Fibroblast of lung (primary cell): Measurements from ENCODE around the gene FZD10. TPM values are rescaled to one million over a fixed set of nuclear protein-coding genes. Genes with fewer than 3 reads are reported as not detected.

ENCODE experiments used
- DNase-seq, 2 donors: peaks; one replicate each; pipeline versions ENCODE4 v3.0.0 to v3.0.0-alpha.2; 2010; ENCODE audit warnings: low read depth in 2 of 2
- H2AFZ ChIP-seq: 2 replicates; pipeline ENCODE4 v1.5.1; 2012; ENCODE audit warnings: low read length, control low read depth, inconsistent platforms
- H3K27ac ChIP-seq: 2 replicates; pipeline ENCODE4 v1.5.1; 2011; ENCODE audit warnings: low read length, control low read depth; ENCODE audit not compliant: insufficient read depth
- H3K27me3 ChIP-seq: 2 replicates; pipeline ENCODE4 v1.5.1; 2011; ENCODE audit warnings: mild to moderate bottlenecking, low read length; ENCODE audit not compliant: control insufficient read depth, insufficient read depth
- H3K36me3 ChIP-seq: 2 replicates; pipeline ENCODE4 v1.5.1; 2011; ENCODE audit warnings: low read length; ENCODE audit not compliant: control insufficient read depth, insufficient read depth
- H3K4me1 ChIP-seq: 2 replicates; pipeline ENCODE4 v1.5.1; 2011; ENCODE audit warnings: low read length; ENCODE audit not compliant: control insufficient read depth, insufficient read depth; ENCODE audit errors: extremely low read depth
- H3K4me2 ChIP-seq: 2 replicates; pipeline ENCODE4 v1.5.1; 2011; ENCODE audit warnings: low read length, control low read depth; ENCODE audit not compliant: insufficient read depth; ENCODE audit errors: extremely low read depth
- H3K4me3 ChIP-seq, 4 experiments: fragments of 200-600 bp in 1 of 4; sonication (generic) in 1 of 4; replicated peaks in 1 of 4; 2 replicates each; pipeline ENCODE4 v1.5.1; 2011 to 2016; ENCODE audit warnings: low read length in 4 of 4, low read depth in 3 of 4, mild to moderate bottlenecking in 3 of 4, control low read depth in 2 of 4, inconsistent platforms in 1 of 4, mixed read lengths in 1 of 4; ENCODE audit not compliant: insufficient read depth in 1 of 4; ENCODE audit errors: control extremely low read depth in 1 of 4
- H3K79me2 ChIP-seq: 2 replicates; pipeline ENCODE4 v1.5.1; 2012; ENCODE audit warnings: mild to moderate bottlenecking, low read length, inconsistent platforms; ENCODE audit not compliant: control insufficient read depth, insufficient read depth
- H3K9ac ChIP-seq: 2 replicates; pipeline ENCODE4 v1.5.1; 2011; ENCODE audit warnings: mild to moderate bottlenecking, low read length, control low read depth; ENCODE audit not compliant: insufficient read depth
- H3K9me3 ChIP-seq: 2 replicates; pipeline ENCODE4 v1.5.1; 2012; ENCODE audit warnings: low read depth, low read length; ENCODE audit not compliant: control insufficient read depth, insufficient read depth
- H4K20me1 ChIP-seq: 2 replicates; pipeline ENCODE4 v1.5.1; 2011; ENCODE audit warnings: low read length; ENCODE audit not compliant: control insufficient read depth, insufficient read depth; ENCODE audit errors: extremely low read depth
- CTCF ChIP-seq, 2 donors: IDR thresholded peaks in 1 of 2; conservative IDR thresholded peaks in 1 of 2; 1 replicate in 1 of 2; 2 replicates in 1 of 2; pipeline ENCODE4 v1.5.1; 2011 to 2012; ENCODE audit warnings: low read length in 2 of 2, control low read depth in 1 of 2, inconsistent platforms in 1 of 2, low read depth in 1 of 2, mild to moderate bottlenecking in 1 of 2
- EZH2 ChIP-seq: IDR thresholded peaks from 2 replicates; pipeline ENCODE4 v1.5.1; 2012; ENCODE audit warnings: low read length, control low read depth, mild to moderate bottlenecking; ENCODE audit errors: missing control alignments
- polyA plus RNA-seq, 2 donors: library from polyadenylated mRNA; depleted of rRNA in 1 of 2; stranded (reverse) in 1 of 2; unstranded in 1 of 2; fragments of >200 nt; gene quantifications; 2 replicates each; pipeline ENCODE4 v1.2.1, GENCODE V29; 2011 to 2012; ENCODE audit warnings: missing spikeins in 1 of 2
- total RNA-seq: library from RNA; depleted of rRNA; stranded (reverse); fragments of >200 nt; gene quantifications from 2 replicates; pipeline ENCODE4 v1.2.1, GENCODE V29; 2014

Gene FZD10
- total and polyA plus RNA-seq, 2 donors (not counting 1 experiment from before 2014, with no cell fraction given): under 0.01 to 0.03 TPM

GRCh38 chr12:130202201-130202600 lies 39.9 kb downstream of the FZD10 start:
- H3K27me3 ChIP-seq: no peaks in the 10 kb centered on the region

GRCh38 chr12:130203151-130203550 lies 40.9 kb downstream of the FZD10 start:
- DNase-seq: no peak
- H3K79me2 ChIP-seq: no peaks in the 10 kb centered on the region
- no peak overlapping the region for H3K4me3 ChIP-seq
- H2AFZ ChIP-seq: no peak overlapping the region
- no peak overlapping the region for H3K27ac ChIP-seq
- H3K9ac ChIP-seq: no peak overlapping the region
- H3K4me2 ChIP-seq: no peak overlapping the region
- no peak for TF ChIP-seq CTCF (conservative IDR thresholded peaks at IDR 0.05 in 1 of 2, IDR thresholded peaks at IDR 0.05 in 1 of 2; ENCODE audit: low read depth in 1 of 2, low read length in 2 of 2)
- TF ChIP-seq EZH2: no peak
- no peaks in the 10 kb centered on the region for H3K27me3 ChIP-seq
- H3K4me1 ChIP-seq: no peaks in the 10 kb centered on the region
- H3K9me3 ChIP-seq: no peaks in the 10 kb centered on the region
- H4K20me1 ChIP-seq: no peaks in the 10 kb centered on the region
- no peaks in the 10 kb centered on the region for H3K36me3 ChIP-seq

More at GRCh38 chr12:130202201-130202600, 39.9 kb downstream of the FZD10 start:
- no peak for TF ChIP-seq CTCF (conservative IDR thresholded peaks at IDR 0.05 in 1 of 2, IDR thresholded peaks at IDR 0.05 in 1 of 2; ENCODE audit: low read depth in 1 of 2, low read length in 2 of 2)
- no peak for TF ChIP-seq EZH2
- H3K4me1 ChIP-seq: no peaks in the 10 kb centered on the region
- H3K4me2 ChIP-seq: no peak overlapping the region
- H3K9me3 ChIP-seq: no peaks in the 10 kb centered on the region
- no peaks in the 10 kb centered on the region for H4K20me1 ChIP-seq
- no peak for DNase-seq
- H3K4me3 ChIP-seq: no peak overlapping the region
- H2AFZ ChIP-seq: no peak overlapping the region
- no peaks in the 10 kb centered on the region for H3K36me3 ChIP-seq
- no peak overlapping the region for H3K27ac ChIP-seq
- H3K79me2 ChIP-seq: no peaks in the 10 kb centered on the region
- no peak overlapping the region for H3K9ac ChIP-seq

- Histone ChIP-seq H3K9me3 (no peaks in the 10 kb centered on the region), H3K4me2 (no peak overlapping the region), H3K4me3 (no peak overlapping the region), H3K9ac (no peak overlapping the region), H3K27me3 (no peaks in the 10 kb centered on the region), H2AFZ (no peak overlapping the region), H3K4me1 (no peaks in the 10 kb centered on the region), H3K79me2 (no peaks in the 10 kb centered on the region), H3K27ac (no peak overlapping the region), H4K20me1 (no peaks in the 10 kb centered on the region), H3K36me3 (no peaks in the 10 kb centered on the region)
- no peak for DNase-seq
- TF ChIP-seq EZH2 (no peak), CTCF (conservative IDR thresholded peaks at IDR 0.05 in 1 of 2, IDR thresholded peaks at IDR 0.05 in 1 of 2; ENCODE audit: low read depth in 1 of 2, low read length in 2 of 2) (no peak)
Observed at GRCh38 chr12:130204541-130204953, 42.3 kb downstream of the FZD10 start.
